Naive thymus-derived CD4-positive, alpha-beta T cell (primary cell): ENCODE data around the gene CMPK1. TPM values are rescaled to one million over a fixed set of nuclear protein-coding genes. Genes with fewer than 3 reads are reported as not detected.

Experiments
- ATAC-seq: fragments of 150-1000 bp; cut with Tn5 transposase; 2 replicates; pipeline ENCODE4 v1.10.0; 2021; ENCODE audit warnings: mild to moderate bottlenecking, moderate library complexity
- CTCF ChIA-PET: fragments of 350-600 bp; sonication (Branson Sonifier 250); formaldehyde crosslinking; loops from one replicate; lab custom pipeline; 2021; ENCODE audit warnings: antibody characterized with exemption; lab: Charles Lee
- POLR2A ChIA-PET: fragments of 350-600 bp; sonication (Branson Sonifier 250); formaldehyde crosslinking; loops from one replicate; lab custom pipeline; 2021; ENCODE audit warnings: antibody characterized with exemption, inconsistent platforms; lab: Charles Lee
- DNase-seq, 9 donors: peaks; one replicate each; pipeline versions ENCODE4 v3.0.0 to v3.0.0-alpha.2; 2020 to 2022; ENCODE audit warnings: mixed read lengths in 1 of 9
- H3K27ac ChIP-seq: one replicate; pipeline ENCODE4 v1.7.0; 2013; ENCODE audit warnings: mild to moderate bottlenecking, low read depth, low read length, moderate library complexity
- H3K27me3 ChIP-seq, 2 donors: one replicate each; pipeline ENCODE4 v1.7.0; 2013; ENCODE audit warnings: low read length in 2 of 2, mild to moderate bottlenecking in 2 of 2, moderate library complexity in 2 of 2; ENCODE audit not compliant: control insufficient read depth in 2 of 2, insufficient read depth in 2 of 2
- H3K36me3 ChIP-seq, 3 experiments: 1 replicate in 2 of 3; 2 replicates in 1 of 3; pipeline ENCODE4 v1.7.0; 2013; ENCODE audit warnings: low read length in 3 of 3, mild to moderate bottlenecking in 3 of 3, moderate library complexity in 1 of 3; ENCODE audit not compliant: insufficient read depth in 3 of 3, control insufficient read depth in 2 of 3
- H3K4me1 ChIP-seq, 2 donors: one replicate each; pipeline ENCODE4 v1.7.0; 2013; ENCODE audit warnings: low read length in 2 of 2, mild to moderate bottlenecking in 2 of 2, moderate library complexity in 1 of 2; ENCODE audit not compliant: control insufficient read depth in 2 of 2, insufficient read depth in 2 of 2
- H3K4me3 ChIP-seq: 2 replicates; pipeline ENCODE4 v1.7.0; 2013; ENCODE audit warnings: mild to moderate bottlenecking, low read length
- H3K9me3 ChIP-seq, 3 experiments: 1 replicate in 2 of 3; 2 replicates in 1 of 3; pipeline ENCODE4 v1.7.0; 2013; ENCODE audit warnings: low read length in 3 of 3; ENCODE audit not compliant: control insufficient read depth in 2 of 3
- H3K27ac Mint-ChIP-seq, 9 donors: one replicate each; pipeline ENCODE4 v1.8.0; 2020 to 2022; ENCODE audit warnings: mixed read lengths in 9 of 9, mild to moderate bottlenecking in 8 of 9, moderate library complexity in 5 of 9, inconsistent platforms in 2 of 9
- H3K27me3 Mint-ChIP-seq, 5 donors: one replicate each; pipeline ENCODE4 v1.8.0; 2021 to 2022; ENCODE audit warnings: mixed read lengths in 5 of 5, mild to moderate bottlenecking in 1 of 5
- H3K36me3 Mint-ChIP-seq, 5 donors: one replicate each; pipeline ENCODE4 v1.8.0; 2020 to 2022; ENCODE audit warnings: mixed read lengths in 5 of 5, mild to moderate bottlenecking in 3 of 5, inconsistent platforms in 1 of 5
- H3K4me1 Mint-ChIP-seq, 7 donors: one replicate each; pipeline ENCODE4 v1.8.0; 2020 to 2022; ENCODE audit warnings: mixed read lengths in 7 of 7, mild to moderate bottlenecking in 3 of 7, inconsistent platforms in 1 of 7
- H3K4me3 Mint-ChIP-seq, 10 donors: one replicate each; pipeline ENCODE4 v1.8.0; 2020 to 2022; ENCODE audit warnings: mild to moderate bottlenecking in 10 of 10, mixed read lengths in 10 of 10, moderate library complexity in 6 of 10, inconsistent platforms in 2 of 10
- H3K9me3 Mint-ChIP-seq, 11 donors: one replicate each; pipeline ENCODE4 v1.8.0; 2020 to 2022; ENCODE audit warnings: mixed read lengths in 11 of 11, mild to moderate bottlenecking in 4 of 11, inconsistent platforms in 1 of 11, moderate library complexity in 1 of 11
- intact Hi-C, 2 donors: fragments of 100-400 bp; cut with micrococcal nuclease; formaldehyde crosslinking; loops; one replicate each; pipeline ENCODE4 v1.15.1; 2023
- polyA plus RNA-seq, 2 donors: library from polyadenylated mRNA; unstranded; fragments of 300-500 nt; fragmentation: Illumina TruSeq; gene quantifications; one replicate each; pipeline ENCODE4 v1.2.3, GENCODE V29; 2021
- total RNA-seq, 6 experiments: library from RNA in 5 of 6; stranded (reverse) in 5 of 6; gene quantifications; 1 replicate in 5 of 6; 2 replicates in 1 of 6; pipeline ENCODE4 v1.2.3 and lab custom pipeline; 2021 to 2026

CMPK1 gene
- total and polyA plus RNA-seq, 7 experiments from 2014 or later = 83.2 to 159 (median 134) TPM

DNA sequence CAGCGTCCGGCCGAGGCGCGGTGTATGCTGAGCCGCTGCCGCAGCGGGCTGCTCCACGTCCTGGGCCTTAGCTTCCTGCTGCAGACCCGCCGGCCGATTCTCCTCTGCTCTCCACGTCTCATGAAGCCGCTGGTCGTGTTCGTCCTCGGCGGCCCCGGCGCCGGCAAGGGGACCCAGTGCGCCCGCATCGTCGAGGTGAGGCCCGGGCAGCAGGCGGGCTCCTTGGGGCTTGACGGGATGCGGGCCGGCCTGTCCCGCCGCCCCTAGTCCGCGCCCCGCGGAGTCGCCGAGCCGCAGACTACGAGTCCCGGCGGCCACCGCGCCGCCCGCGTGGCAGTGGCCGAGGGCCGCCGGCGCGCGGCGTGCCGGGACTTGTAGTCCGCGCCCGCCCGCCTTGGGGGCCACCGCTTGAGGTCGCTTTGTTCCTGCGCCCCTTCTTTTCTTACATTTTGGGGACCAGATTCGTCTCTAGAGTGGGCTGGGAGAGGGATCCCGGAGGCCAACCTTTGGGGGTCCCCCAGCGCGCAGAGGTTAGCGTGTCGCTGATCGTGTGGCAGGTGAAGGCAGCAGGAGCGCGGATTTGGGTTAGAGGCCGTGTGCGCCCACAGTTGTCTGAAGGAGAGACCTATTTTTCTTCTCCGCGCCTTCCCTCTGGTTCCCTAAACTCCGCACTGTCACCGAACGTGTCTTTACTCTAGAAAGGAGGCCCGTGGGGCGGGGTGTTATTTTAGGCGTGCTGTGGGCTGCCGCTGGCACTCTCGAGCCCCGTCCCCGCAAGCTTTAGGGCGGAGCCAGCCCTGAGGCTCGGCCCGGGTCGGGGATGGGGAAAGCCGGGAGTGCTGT is 553 bp downstream of the CMPK1 start:
- Histone ChIP-seq H3K27me3 (no peaks in the 10 kb centered on the region), H3K4me1 (peaks cover 6 to 16% of the 10 kb centered on the region in 2 donors), H3K9me3 (no peaks in the 10 kb centered on the region), H3K27ac (peak overlapping the region; percentile 92), H3K36me3 (peaks cover 0 to 3% (median 0%) of the 10 kb centered on the region in 3 experiments), H3K4me3 (peak overlapping the region; percentile 87)
- DNase-seq (peak; percentile 63 to 82 (median 77)), ATAC-seq (peak; percentile 93)
- peak overlapping the region in 6 of 9 donors; percentile 76 to 94 (median 92) for H3K27ac Mint-ChIP-seq
- H3K36me3 Mint-ChIP-seq = peaks cover 0 to 7% (median 0%) of the 10 kb centered on the region in 5 donors
- no peaks in the 10 kb centered on the region for H3K27me3 Mint-ChIP-seq
- H3K9me3 Mint-ChIP-seq = no peaks in the 10 kb centered on the region
- POLR2A ChIA-PET = interaction anchor here (1.1 to 3.4 kb wide), 5 partner anchors 10 to 103 kb away, joined by 4 to 35 read pairs (median 5); partner anchors contain the start of genes FOXD2 and STIL
- peak overlapping the region in 6 of 10 donors; percentile 90 to 94 (median 92) for H3K4me3 Mint-ChIP-seq
- CTCF ChIA-PET = interaction anchor here (0.6 to 1.5 kb wide), 3 partner anchors 9 to 20 kb away, joined by 3 to 4 read pairs (median 3); partner anchors contain the start of gene STIL
- peaks cover 12 to 34% (median 22%) of the 10 kb centered on the region in 7 donors for H3K4me1 Mint-ChIP-seq
- intact Hi-C loops = loop anchor here (1.0 to 5.0 kb wide), 7 partner anchors 20 to 1992 kb away; partner anchors contain the start of genes STIL (in 2 of the 2), BEND5 (in 1 of the 2), EFCAB14 (in 1 of the 2) and GPBP1L1 (in 1 of the 2)

DNA sequence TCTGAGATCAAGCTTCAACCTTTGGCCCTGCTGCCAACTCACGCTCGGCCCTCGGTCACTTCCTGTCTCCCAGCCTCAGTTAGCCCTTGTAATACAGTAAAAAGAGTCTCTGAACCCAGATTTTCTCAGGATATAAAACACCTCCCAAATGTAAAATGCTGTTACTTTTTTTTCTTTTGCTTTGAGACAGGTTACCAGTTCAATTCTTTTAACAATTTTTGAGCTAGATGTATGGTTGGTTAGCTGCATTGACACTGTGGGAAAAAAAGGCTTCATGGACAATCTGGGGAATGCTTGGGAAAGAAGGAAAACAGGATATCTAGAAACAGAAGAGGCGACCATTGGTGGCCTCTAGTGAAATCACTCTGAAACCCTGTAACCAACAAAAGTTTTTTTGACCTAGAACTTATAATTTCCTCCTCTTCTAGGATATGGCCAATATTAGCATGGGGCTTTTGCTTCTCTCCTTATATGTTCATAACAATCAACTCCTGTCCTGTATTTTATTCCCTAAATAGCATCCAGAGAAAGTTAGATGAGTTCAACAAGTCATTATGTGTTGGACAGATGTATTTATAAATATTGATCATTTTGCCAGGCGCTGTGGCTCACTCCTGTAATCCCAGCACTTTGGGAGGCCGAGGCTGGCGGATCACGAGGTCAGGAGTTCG is 1.3 kb downstream of the CMPK1 start:
- Mint-ChIP-seq H3K9me3 (no peaks in the 10 kb centered on the region), H3K4me3 (peak overlapping the region in 6 of 10 donors; percentile 90 to 94 (median 92)), H3K27me3 (no peaks in the 10 kb centered on the region), H3K36me3 (peaks cover 0 to 10% (median 0%) of the 10 kb centered on the region in 5 donors), H3K27ac (peak overlapping the region in 6 of 9 donors; percentile 76 to 94 (median 92)), H3K4me1 (peaks cover 12 to 38% (median 25%) of the 10 kb centered on the region in 7 donors)
- ChIA-PET POLR2A (interaction anchor here (1.6 to 3.4 kb wide), 2 partner anchors 18 to 21 kb away, joined by 14 to 35 read pairs; partner anchors contain the start of gene STIL), CTCF (interaction anchor here (1.5 kb wide), 1 partner anchor 11 kb away, joined by 3 read pairs; no protein-coding TSS in a partner anchor)
- H3K4me3 ChIP-seq = peak overlapping the region; percentile 87
- peak overlapping the region; percentile 92 for H3K27ac ChIP-seq
- peaks cover 0 to 3% (median 0%) of the 10 kb centered on the region in 3 experiments for H3K36me3 ChIP-seq
- ATAC-seq = no peak
- intact Hi-C loops = loop anchor here (1.0 to 5.0 kb wide), 7 partner anchors 21 to 1993 kb away; partner anchors contain the start of genes STIL (in 2 of the 2), BEND5 (in 1 of the 2), EFCAB14 (in 1 of the 2) and GPBP1L1 (in 1 of the 2)
- H3K4me1 ChIP-seq = peaks cover 6 to 16% of the 10 kb centered on the region in 2 donors
- H3K27me3 ChIP-seq = no peaks in the 10 kb centered on the region
- peak in 1 of 9 donors; percentile 2 for DNase-seq
- no peaks in the 10 kb centered on the region for H3K9me3 ChIP-seq

DNA sequence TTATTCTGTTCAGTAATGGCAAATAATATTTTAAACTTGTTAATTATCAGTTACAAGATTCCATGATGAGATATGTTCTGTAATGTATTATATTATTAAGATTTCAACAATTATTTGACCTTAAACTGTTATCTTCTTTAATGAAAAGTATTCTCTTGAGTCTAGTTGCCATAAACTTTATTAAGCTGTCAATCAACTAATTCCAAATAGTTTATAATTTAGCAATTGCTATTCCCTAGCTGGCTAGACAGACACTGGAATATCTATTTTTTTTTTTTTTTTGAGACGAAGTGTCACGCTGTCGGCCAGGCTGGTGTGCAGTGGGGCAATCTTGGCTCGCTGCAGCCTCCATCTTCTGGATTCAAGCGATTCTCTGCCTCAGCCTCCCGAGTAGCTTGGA is 3.8 kb downstream of the CMPK1 start:
- CTCF ChIA-PET = no interaction called here
- Mint-ChIP-seq H3K9me3 (no peaks in the 10 kb centered on the region), H3K36me3 (peaks cover 0 to 12% (median 6%) of the 10 kb centered on the region in 5 donors), H3K27ac (no peak overlapping the region), H3K27me3 (no peaks in the 10 kb centered on the region), H3K4me1 (peaks cover 12 to 52% (median 33%) of the 10 kb centered on the region in 7 donors), H3K4me3 (no peak overlapping the region)
- Histone ChIP-seq H3K9me3 (no peaks in the 10 kb centered on the region), H3K4me1 (peaks cover 6 to 16% of the 10 kb centered on the region in 2 donors), H3K4me3 (no peak overlapping the region), H3K36me3 (peaks cover 0 to 3% (median 0%) of the 10 kb centered on the region in 3 experiments), H3K27me3 (no peaks in the 10 kb centered on the region), H3K27ac (no peak overlapping the region)
- no peak for DNase-seq
- intact Hi-C loops = no loop called here
- no peak for ATAC-seq
- POLR2A ChIA-PET = no interaction called here

DNA sequence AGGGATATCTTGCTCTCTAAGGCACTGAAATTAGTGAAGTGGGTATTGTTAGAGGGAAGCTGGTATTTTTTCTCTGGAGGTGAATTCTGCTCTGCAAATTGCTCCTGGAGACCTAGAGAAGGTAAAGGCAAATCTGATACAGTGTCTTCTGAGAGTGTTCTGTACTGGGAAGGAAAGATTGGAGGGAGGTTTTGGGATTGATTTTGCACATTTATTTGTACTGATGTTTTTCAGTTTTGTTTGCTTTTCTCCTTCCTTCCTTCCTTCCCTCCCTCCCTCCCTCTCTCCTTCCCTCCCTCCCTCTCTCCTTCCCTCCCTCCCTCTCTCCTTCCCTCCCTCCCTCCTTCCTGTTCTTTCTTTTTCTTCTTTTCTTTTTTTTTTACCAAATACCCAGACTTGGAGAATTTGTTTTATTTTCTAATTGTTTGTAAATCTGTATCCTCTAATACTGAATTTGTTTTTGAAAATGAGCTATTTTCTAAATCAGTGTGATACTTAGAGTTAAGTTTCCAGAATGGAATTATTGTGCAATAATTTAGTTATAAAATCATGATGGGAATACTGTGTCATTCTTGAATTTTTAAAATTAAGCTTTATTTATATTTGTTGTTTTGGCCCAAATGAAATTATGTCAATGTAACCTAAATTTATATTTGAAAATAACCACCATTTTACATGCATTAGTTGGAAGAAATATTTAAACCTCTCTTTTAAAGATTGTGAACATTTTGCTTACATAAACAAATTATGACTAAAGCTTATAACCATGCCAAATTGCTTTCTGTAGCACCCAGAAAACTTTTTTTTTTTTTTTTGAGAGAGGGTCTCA is 4.9 kb downstream of the CMPK1 start:
- Histone ChIP-seq H3K27me3 (no peaks in the 10 kb centered on the region), H3K9me3 (no peaks in the 10 kb centered on the region), H3K4me3 (no peak overlapping the region), H3K4me1 (peaks cover 6 to 10% of the 10 kb centered on the region in 2 donors), H3K27ac (no peak overlapping the region), H3K36me3 (peaks cover 0 to 3% (median 0%) of the 10 kb centered on the region in 3 experiments)
- CTCF ChIA-PET = no interaction called here
- intact Hi-C loops = no loop called here
- peaks cover 0 to 13% (median 7%) of the 10 kb centered on the region in 5 donors for H3K36me3 Mint-ChIP-seq
- no peak overlapping the region for H3K4me3 Mint-ChIP-seq
- H3K27me3 Mint-ChIP-seq = no peaks in the 10 kb centered on the region
- POLR2A ChIA-PET = no interaction called here
- ATAC-seq = no peak
- H3K4me1 Mint-ChIP-seq = peaks cover 12 to 52% (median 33%) of the 10 kb centered on the region in 7 donors
- DNase-seq = no peak
- H3K27ac Mint-ChIP-seq = no peak overlapping the region
- no peaks in the 10 kb centered on the region for H3K9me3 Mint-ChIP-seq

DNA sequence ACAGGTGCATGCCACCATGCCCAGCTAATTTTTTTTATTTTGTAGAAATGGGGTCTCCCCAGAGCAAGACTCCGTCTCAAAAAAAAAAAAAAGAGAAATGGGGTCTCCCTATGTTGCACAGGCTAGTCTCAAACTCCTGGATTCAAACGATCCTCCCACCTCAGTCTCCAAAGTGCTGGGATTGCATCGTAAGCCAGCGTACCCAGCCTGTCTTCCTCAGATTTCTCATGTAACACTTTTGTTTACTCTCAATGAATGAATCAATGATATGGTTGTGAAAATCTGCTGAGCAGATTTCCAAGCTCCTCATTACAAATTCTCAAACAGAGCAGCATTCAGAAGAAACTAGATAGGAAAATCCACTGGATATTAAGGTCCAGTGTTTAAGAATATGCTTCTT is 6.6 kb downstream of the CMPK1 start:
- ChIA-PET POLR2A (interaction anchor here (0.7 kb wide), 1 partner anchor 16 kb away, joined by 3 read pairs; no protein-coding TSS in a partner anchor), CTCF (no interaction called here)
- Histone ChIP-seq H3K4me3 (no peak overlapping the region), H3K4me1 (peaks cover 0 to 2% of the 10 kb centered on the region in 2 donors), H3K27ac (no peak overlapping the region), H3K36me3 (no peaks in the 10 kb centered on the region), H3K9me3 (no peaks in the 10 kb centered on the region), H3K27me3 (no peaks in the 10 kb centered on the region)
- H3K36me3 Mint-ChIP-seq = peaks cover 0 to 15% (median 11%) of the 10 kb centered on the region in 5 donors
- no peaks in the 10 kb centered on the region for H3K27me3 Mint-ChIP-seq
- H3K4me3 Mint-ChIP-seq = no peak overlapping the region
- intact Hi-C loops = no loop called here
- ATAC-seq (no peak), DNase-seq (no peak)
- no peak overlapping the region for H3K27ac Mint-ChIP-seq
- H3K9me3 Mint-ChIP-seq = no peaks in the 10 kb centered on the region
- peaks cover 13 to 46% (median 29%) of the 10 kb centered on the region in 7 donors for H3K4me1 Mint-ChIP-seq
